GM12874 (cell line): ENCODE results near the gene FZR1.

Experiments used
- CTCF ChIP-seq: IDR thresholded peaks from 2 replicates; pipeline ENCODE4 v1.5.1; 2011; ENCODE audit warnings: low read depth, mild to moderate bottlenecking, control low read depth, low read length, moderate library complexity; ENCODE audit not compliant: insufficient read depth

Gene FZR1

GRCh38 chr19:3575949-3576673 is 70.0 kb downstream of the FZR1 start:
- TF ChIP-seq CTCF = no peak

- no peak for TF ChIP-seq CTCF
Observed at GRCh38 chr19:3576696-3577443, 70.8 kb downstream of the FZR1 start.

GRCh38 chr19:3577723-3578344 is 71.7 kb downstream of the FZR1 start:
- TF ChIP-seq CTCF = no peak

- no peak for TF ChIP-seq CTCF
Observed at GRCh38 chr19:3578390-3578789, 72.3 kb downstream of the FZR1 start.

- TF ChIP-seq CTCF = no peak
Observed at GRCh38 chr19:3580156-3580934, 74.2 kb downstream of the FZR1 start.

GRCh38 chr19:3585301-3586126 is 79.4 kb downstream of the FZR1 start, which contains the start of gene GIPC3:
GIPC3 (plus strand) TSS chr19:3585478; CDS start chr19:3585598, 120 bp downstream.
- no peak for TF ChIP-seq CTCF
